Neutrophil (primary cell): ENCODE data around the gene CSF1.

Experiments used
- H3K27ac ChIP-seq: fragments of 200-600 bp; sonication (generic); 2 replicates; pipeline ENCODE4 v1.5.1; 2016; ENCODE audit warnings: mild to moderate bottlenecking, moderate library complexity
- H3K27me3 ChIP-seq: fragments of 200-600 bp; sonication (generic); 2 replicates; pipeline ENCODE4 v1.6.0; 2016; ENCODE audit warnings: mild to moderate bottlenecking
- H3K36me3 ChIP-seq: fragments of 200-600 bp; sonication (generic); 2 replicates; pipeline ENCODE4 v1.5.1; 2017
- H3K4me1 ChIP-seq, 2 experiments: fragments of 200-600 bp in 1 of 2; sonication (generic) in 1 of 2; 1 replicate in 1 of 2; 2 replicates in 1 of 2; pipeline versions ENCODE4 v1.5.1 to v1.6.1; 2013 to 2016; ENCODE audit warnings: low read depth in 1 of 2, low read length in 1 of 2, mild to moderate bottlenecking in 1 of 2, moderate library complexity in 1 of 2; ENCODE audit not compliant: control insufficient read depth in 1 of 2, insufficient read depth in 1 of 2
- H3K4me3 ChIP-seq, 2 experiments: fragments of 200-600 bp in 1 of 2; sonication (generic) in 1 of 2; 1 replicate in 1 of 2; 2 replicates in 1 of 2; pipeline ENCODE4 v1.5.1; 2013 to 2016; ENCODE audit warnings: low read depth in 1 of 2, low read length in 1 of 2, mild to moderate bottlenecking in 1 of 2, moderate library complexity in 1 of 2
- H3K9me3 ChIP-seq: fragments of 200-600 bp; sonication (generic); 2 replicates; pipeline ENCODE4 v1.5.1; 2016
- TF ChIP-seq, protein P1 (sequence below): fragments of 200-600 bp; sonication (generic); IDR thresholded peaks from 2 replicates; pipeline ENCODE4 v1.5.1; 2016; ENCODE audit warnings: antibody characterized with exemption

The CSF1 gene

DNA sequence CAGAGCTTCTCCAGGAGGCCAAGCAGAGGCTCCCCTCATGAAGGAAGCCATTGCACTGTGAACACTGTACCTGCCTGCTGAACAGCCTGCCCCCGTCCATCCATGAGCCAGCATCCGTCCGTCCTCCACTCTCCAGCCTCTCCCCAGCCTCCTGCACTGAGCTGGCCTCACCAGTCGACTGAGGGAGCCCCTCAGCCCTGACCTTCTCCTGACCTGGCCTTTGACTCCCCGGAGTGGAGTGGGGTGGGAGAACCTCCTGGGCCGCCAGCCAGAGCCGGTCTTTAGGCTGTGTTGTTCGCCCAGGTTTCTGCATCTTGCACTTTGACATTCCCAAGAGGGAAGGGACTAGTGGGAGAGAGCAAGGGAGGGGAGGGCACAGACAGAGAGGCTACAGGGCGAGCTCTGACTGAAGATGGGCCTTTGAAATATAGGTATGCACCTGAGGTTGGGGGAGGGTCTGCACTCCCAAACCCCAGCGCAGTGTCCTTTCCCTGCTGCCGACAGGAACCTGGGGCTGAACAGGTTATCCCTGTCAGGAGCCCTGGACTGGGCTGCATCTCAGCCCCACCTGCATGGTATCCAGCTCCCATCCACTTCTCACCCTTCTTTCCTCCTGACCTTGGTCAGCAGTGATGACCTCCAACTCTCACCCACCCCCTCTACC is 19.1 kb downstream of the CSF1 start:
- H3K4me1 ChIP-seq = no peaks in the 10 kb centered on the region
- TF ChIP-seq, protein P1, sequence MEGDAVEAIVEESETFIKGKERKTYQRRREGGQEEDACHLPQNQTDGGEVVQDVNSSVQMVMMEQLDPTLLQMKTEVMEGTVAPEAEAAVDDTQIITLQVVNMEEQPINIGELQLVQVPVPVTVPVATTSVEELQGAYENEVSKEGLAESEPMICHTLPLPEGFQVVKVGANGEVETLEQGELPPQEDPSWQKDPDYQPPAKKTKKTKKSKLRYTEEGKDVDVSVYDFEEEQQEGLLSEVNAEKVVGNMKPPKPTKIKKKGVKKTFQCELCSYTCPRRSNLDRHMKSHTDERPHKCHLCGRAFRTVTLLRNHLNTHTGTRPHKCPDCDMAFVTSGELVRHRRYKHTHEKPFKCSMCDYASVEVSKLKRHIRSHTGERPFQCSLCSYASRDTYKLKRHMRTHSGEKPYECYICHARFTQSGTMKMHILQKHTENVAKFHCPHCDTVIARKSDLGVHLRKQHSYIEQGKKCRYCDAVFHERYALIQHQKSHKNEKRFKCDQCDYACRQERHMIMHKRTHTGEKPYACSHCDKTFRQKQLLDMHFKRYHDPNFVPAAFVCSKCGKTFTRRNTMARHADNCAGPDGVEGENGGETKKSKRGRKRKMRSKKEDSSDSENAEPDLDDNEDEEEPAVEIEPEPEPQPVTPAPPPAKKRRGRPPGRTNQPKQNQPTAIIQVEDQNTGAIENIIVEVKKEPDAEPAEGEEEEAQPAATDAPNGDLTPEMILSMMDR = no peak
- H3K27me3 ChIP-seq = no peaks in the 10 kb centered on the region
- no peaks in the 10 kb centered on the region for H3K9me3 ChIP-seq
- peaks cover 41% of the 10 kb centered on the region for H3K36me3 ChIP-seq
- H3K27ac ChIP-seq = no peak overlapping the region
- H3K4me3 ChIP-seq = no peak overlapping the region

DNA sequence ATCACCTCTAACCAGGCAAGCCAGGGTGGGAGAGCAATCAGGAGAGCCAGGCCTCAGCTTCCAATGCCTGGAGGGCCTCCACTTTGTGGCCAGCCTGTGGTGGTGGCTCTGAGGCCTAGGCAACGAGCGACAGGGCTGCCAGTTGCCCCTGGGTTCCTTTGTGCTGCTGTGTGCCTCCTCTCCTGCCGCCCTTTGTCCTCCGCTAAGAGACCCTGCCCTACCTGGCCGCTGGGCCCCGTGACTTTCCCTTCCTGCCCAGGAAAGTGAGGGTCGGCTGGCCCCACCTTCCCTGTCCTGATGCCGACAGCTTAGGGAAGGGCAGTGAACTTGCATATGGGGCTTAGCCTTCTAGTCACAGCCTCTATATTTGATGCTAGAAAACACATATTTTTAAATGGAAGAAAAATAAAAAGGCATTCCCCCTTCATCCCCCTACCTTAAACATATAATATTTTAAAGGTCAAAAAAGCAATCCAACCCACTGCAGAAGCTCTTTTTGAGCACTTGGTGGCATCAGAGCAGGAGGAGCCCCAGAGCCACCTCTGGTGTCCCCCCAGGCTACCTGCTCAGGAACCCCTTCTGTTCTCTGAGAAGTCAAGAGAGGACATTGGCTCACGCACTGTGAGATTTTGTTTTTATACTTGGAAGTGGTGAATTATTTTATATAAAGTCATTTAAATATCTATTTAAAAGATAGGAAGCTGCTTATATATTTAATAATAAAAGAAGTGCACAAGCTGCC is 19.8 kb downstream of the CSF1 start:
- Histone ChIP-seq H3K4me3 (no peak overlapping the region), H3K4me1 (no peaks in the 10 kb centered on the region), H3K27me3 (no peaks in the 10 kb centered on the region), H3K9me3 (no peaks in the 10 kb centered on the region), H3K36me3 (peaks cover 34% of the 10 kb centered on the region), H3K27ac (no peak overlapping the region)
- TF ChIP-seq, protein P1 = no peak

DNA sequence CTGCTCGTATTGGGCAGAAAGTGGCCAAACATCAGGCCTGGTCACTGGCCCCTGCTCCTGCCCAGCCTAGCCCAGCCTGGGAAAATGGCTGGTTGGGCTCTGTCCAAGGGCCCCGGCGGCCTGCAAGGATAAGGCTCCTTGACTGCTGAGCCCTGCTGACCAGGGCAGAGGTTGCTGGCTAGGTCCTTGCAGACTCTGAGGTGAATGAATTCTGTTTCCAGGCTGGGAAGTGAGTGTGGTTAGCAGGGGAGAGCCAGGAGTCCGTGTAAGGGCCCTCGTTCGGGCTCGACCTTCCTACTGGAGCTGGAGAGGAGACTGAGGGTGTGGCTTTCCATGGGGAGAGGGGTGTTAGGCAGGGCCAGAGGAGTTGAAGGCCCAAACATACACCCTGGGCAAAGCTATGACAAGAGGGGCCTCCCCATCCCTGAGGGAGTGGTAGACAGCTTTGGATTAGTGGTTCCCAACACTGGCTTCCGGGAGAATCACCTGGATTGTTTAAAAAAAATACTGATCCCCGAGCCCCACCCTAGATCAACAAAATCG is 20.6 kb downstream of the CSF1 start:
- no peaks in the 10 kb centered on the region for H3K9me3 ChIP-seq
- no peak overlapping the region for H3K4me3 ChIP-seq
- H3K27ac ChIP-seq = no peak overlapping the region
- H3K36me3 ChIP-seq = peaks cover 26% of the 10 kb centered on the region
- TF ChIP-seq, protein P1 = no peak
- no peaks in the 10 kb centered on the region for H3K27me3 ChIP-seq
- no peaks in the 10 kb centered on the region for H3K4me1 ChIP-seq

DNA sequence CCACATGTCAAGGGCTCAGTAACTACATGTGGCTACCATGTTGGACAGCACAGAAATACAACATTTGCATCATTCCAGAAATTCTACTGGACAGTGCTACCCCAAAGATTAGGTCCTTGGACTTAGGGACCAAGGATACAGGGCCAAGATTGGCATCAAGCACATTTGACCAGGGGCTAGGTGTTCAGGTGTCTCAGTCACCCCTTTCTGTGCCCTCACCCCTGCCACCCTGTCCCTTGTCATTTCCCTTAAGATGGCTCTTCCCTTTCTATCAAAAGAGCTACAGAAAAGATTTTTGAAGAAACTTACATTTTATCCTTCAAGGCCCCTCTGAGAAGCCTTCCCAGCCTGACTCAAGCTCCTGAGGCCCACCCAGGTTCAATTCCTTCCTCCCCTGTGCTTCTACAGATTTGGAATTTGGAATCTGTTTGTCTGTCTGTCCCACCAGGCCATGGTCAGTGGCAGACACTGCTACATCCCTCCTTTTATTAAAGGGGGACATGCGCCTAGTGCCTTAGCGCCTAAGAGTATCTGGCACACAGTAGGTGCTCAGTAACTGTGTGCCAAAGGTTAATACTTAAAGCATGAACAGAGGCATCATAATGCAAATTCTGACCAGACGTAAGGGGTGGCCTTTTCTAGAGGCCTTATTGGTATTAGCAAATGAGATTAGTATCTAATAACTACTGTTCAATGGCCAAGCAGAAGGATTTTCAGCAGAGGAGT is 21.4 kb downstream of the CSF1 start:
- no peaks in the 10 kb centered on the region for H3K4me1 ChIP-seq
- H3K27ac ChIP-seq = no peak overlapping the region
- H3K36me3 ChIP-seq = peaks cover 21% of the 10 kb centered on the region
- TF ChIP-seq, protein P1 = no peak
- no peak overlapping the region for H3K4me3 ChIP-seq
- H3K27me3 ChIP-seq = no peaks in the 10 kb centered on the region
- H3K9me3 ChIP-seq = no peaks in the 10 kb centered on the region

DNA sequence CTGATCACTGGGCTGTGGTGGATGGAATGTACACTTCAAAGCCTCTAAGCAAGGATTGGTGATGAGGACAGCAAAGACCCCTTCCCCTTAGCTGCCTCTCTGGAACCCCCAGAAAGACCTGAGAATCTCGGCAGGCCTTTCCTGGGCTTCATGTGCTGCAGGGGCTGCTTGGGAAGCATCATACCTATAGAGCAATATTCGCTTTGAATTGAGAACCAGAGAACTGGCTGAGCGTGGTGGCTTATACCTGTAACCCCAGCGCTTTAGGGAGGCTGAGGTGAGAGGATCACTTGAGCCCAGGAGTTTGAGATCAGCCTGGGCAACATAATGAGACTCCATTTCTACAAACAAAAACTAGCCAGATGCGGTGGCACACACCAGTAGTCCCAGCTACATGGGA is 22.0 kb downstream of the CSF1 start:
- peaks cover 4% of the 10 kb centered on the region for H3K9me3 ChIP-seq
- no peak overlapping the region for H3K27ac ChIP-seq
- TF ChIP-seq, protein P1 = no peak
- no peak overlapping the region for H3K4me3 ChIP-seq
- H3K4me1 ChIP-seq = no peaks in the 10 kb centered on the region
- peaks cover 20% of the 10 kb centered on the region for H3K36me3 ChIP-seq
- H3K27me3 ChIP-seq = no peaks in the 10 kb centered on the region
